Colonic mucosa (tissue), 4 donors: Measurements from ENCODE around the gene IRF6. TPM values are rescaled to one million over a fixed set of nuclear protein-coding genes. Genes with fewer than 3 reads are reported as not detected.
"Not testable (repeated sequence)": the region's sequence is repeated elsewhere in the genome, so short reads cannot be mapped to it uniquely, and the experiment has no call there.

ENCODE experiments used
- DNase-seq: peaks from one replicate; pipeline ENCODE4 v3.0.0-alpha.2; 2020
- H3K27ac ChIP-seq: fragments of 200-600 bp; one replicate; pipeline ENCODE4 v1.8.0; 2021
- H3K27me3 ChIP-seq: fragments of 200-600 bp; one replicate; pipeline ENCODE4 v1.8.0; 2021
- H3K36me3 ChIP-seq: fragments of 200-600 bp; one replicate; pipeline ENCODE4 v1.8.0; 2021
- H3K4me1 ChIP-seq: fragments of 200-600 bp; one replicate; pipeline ENCODE4 v1.8.0; 2021; ENCODE audit warnings: mild to moderate bottlenecking
- H3K4me3 ChIP-seq: fragments of 200-600 bp; one replicate; pipeline ENCODE4 v1.8.0; 2021
- H3K9ac ChIP-seq, 2 donors: one replicate each; pipeline ENCODE4 v1.7.0; 2013; ENCODE audit warnings: control low read depth in 2 of 2, low read depth in 2 of 2, low read length in 2 of 2
- H3K9me3 ChIP-seq: fragments of 200-600 bp; one replicate; pipeline ENCODE4 v1.8.0; 2021
- intact Hi-C: fragments of 100-400 bp; cut with DNase I; formaldehyde crosslinking; loops from one replicate; pipeline ENCODE4 v1.14.1; 2022
- total RNA-seq, 2 donors: library from RNA; stranded (reverse); fragmentation: NEBNext Ultra II Directional in 1 of 2; extraction: Animal tissue kit (Norgen Biotek cat#: 25700) in 1 of 2; gene quantifications; one replicate each; pipeline ENCODE4 v1.2.1, GENCODE V29; 2021
- TF ChIP-seq, protein P1 (sequence below): fragments of 200-600 bp; IDR thresholded peaks from one replicate; pipeline ENCODE4 v1.8.0; 2022; ENCODE audit warnings: antibody characterized with exemption, mild to moderate bottlenecking
- donor health status: healthy.
- donor health status: DM: no; HTN: no; CAD: no.
- donor health status: DM: no; HTN: no; CAD: no.

IRF6 gene
- total RNA-seq, 2 donors from 2014 or later, result 87.5 to 133 TPM

DNA sequence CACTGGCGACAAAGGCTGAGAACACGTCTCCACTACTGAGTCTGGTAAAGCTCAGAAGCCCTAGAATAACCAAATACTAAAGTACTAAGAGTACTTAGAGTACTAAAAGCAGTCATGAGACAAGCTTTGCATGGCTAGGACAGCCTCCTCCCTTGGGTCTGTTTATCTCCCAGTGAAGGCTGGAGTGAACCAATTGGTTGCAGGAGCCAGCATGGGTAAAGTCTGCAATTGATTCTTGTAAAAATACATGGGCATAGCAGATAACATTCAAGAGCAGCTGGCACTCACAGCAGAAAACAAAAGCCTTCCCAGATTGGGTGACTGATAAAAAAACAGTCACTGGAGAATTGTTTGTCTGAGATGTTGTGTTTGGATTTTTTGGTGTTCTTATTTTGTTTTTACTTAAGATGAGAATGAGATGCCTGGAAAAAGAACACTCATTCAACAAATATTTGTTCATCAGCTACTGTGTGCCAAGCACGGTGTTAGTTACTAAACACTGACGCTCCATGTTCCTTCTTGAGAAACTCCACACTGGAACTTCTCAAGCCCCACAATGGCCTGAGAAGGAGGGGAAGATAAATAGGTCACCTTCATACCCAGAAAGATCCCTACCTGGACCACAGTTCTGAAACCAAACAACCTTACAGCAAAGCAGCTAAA lies 3.7 kb downstream of the IRF6 start:
- no peak overlapping the region for H3K4me3 ChIP-seq
- no peaks in the 10 kb centered on the region for H3K27me3 ChIP-seq
- no peaks in the 10 kb centered on the region for H3K4me1 ChIP-seq
- no peaks in the 10 kb centered on the region for H3K36me3 ChIP-seq
- H3K9me3 ChIP-seq, result no peaks in the 10 kb centered on the region
- no peak overlapping the region for H3K9ac ChIP-seq
- no peak for DNase-seq
- intact Hi-C loops, result no loop called here
- no peak overlapping the region for H3K27ac ChIP-seq
- TF ChIP-seq, protein P1, sequence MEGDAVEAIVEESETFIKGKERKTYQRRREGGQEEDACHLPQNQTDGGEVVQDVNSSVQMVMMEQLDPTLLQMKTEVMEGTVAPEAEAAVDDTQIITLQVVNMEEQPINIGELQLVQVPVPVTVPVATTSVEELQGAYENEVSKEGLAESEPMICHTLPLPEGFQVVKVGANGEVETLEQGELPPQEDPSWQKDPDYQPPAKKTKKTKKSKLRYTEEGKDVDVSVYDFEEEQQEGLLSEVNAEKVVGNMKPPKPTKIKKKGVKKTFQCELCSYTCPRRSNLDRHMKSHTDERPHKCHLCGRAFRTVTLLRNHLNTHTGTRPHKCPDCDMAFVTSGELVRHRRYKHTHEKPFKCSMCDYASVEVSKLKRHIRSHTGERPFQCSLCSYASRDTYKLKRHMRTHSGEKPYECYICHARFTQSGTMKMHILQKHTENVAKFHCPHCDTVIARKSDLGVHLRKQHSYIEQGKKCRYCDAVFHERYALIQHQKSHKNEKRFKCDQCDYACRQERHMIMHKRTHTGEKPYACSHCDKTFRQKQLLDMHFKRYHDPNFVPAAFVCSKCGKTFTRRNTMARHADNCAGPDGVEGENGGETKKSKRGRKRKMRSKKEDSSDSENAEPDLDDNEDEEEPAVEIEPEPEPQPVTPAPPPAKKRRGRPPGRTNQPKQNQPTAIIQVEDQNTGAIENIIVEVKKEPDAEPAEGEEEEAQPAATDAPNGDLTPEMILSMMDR, result no peak

DNA sequence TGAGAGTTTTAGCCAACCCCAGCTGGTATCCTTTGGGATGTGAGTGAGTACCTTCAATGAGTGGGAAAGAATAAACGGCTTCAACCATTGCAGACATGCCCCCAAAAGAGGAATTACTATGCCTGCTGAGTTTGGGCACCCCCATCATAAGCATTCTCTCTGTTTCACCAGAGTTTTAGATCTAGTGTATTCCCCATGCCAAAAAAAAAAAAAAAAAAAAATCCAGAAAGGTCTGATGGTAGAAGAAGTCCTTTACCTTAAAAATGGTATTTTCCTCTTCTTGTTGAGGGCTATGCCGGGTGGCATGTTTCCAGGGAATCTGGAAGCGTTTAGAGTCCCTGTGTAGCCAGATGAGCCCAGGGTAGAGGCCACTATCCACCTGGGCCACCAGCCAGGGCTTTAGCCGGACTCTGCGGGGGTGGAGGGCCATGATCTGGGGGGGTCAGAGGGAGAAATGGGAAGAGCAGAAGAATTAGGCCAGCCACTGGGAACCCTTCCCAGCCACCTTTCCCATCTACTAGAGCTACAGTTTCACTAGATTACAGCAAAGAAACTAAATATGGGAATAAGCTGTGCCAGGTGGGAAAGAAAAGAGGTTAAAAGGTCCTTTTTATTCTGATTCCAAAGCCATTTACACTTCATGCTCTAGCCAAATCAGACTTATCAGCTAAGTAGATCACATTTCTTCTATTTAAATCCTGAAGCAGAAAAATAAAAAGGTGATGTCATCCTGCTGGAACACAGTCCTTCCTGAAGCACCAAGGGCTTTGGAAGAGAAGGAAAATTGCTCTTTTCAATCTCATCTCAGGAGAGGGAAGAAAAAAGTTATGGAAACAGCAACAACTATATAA lies 4.7 kb downstream of the IRF6 start:
- TF ChIP-seq, protein P1, result no peak
- no peak for DNase-seq
- Histone ChIP-seq H3K4me1 (no peaks in the 10 kb centered on the region), H3K36me3 (no peaks in the 10 kb centered on the region), H3K4me3 (no peak overlapping the region), H3K27me3 (no peaks in the 10 kb centered on the region), H3K9me3 (no peaks in the 10 kb centered on the region), H3K9ac (no peak overlapping the region), H3K27ac (no peak overlapping the region)
- intact Hi-C loops, result no loop called here

DNA sequence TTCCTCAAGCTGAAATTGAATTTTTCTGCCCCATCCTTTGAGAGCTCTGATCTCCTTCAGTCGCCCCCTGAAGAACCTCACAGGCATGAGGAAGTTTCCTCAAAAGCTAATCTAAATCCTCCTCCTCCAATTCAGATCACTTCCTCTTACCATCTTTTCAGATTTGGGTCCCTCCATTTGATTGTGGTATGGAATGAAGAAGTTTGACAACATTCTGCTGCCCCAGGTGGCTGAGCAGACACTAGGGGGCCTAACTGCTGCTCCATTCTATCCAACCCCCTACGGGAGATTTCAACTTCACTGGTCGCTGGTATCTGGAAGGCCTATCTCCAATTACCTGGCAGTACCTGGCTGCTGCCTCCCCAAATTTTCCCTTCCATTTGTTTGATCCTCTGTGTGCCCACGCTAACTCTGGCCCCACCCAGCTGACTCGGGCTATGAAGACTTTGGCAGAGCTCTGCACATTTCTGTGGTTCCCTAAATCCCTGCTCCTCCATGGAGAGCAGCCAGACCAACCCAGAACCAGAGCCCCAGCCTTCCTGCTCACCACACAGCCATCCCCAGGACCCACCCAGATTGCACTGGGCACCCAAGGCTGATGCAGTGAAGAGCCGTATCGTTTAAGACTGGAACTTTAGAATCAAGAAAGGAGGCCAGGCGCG lies 7.8 kb downstream of the IRF6 start:
- H3K9me3 ChIP-seq, result no peaks in the 10 kb centered on the region
- no peaks in the 10 kb centered on the region for H3K27me3 ChIP-seq
- H3K27ac ChIP-seq, result no peak overlapping the region
- no peaks in the 10 kb centered on the region for H3K4me1 ChIP-seq
- intact Hi-C loops, result no loop called here
- TF ChIP-seq, protein P1, result no peak
- H3K36me3 ChIP-seq, result no peaks in the 10 kb centered on the region
- H3K4me3 ChIP-seq, result no peak overlapping the region
- no peak overlapping the region for H3K9ac ChIP-seq
- DNase-seq, result no peak

DNA sequence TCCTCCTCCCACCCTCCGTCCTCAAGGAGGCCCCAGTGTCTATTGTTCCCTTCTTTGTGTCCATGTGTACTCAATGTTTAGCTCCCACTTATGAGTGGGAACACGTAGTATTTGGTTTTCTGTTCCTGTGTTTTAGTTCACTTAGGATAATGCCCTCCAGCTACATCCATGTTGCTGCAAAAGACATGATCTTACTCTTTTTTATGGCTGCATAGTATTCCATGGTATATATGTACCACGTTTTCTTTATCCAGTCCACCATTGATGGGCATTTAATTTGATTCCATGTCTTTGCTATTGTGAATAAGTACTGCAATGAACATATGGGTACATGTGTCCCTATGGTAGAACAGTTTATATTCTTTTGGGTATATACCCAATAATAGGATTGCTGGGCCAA lies 12.2 kb downstream of the IRF6 start:
- H3K4me3 ChIP-seq, H3K27ac ChIP-seq, H3K9me3 ChIP-seq, H3K4me1 ChIP-seq, H3K36me3 ChIP-seq, DNase-seq, intact Hi-C loops, H3K27me3 ChIP-seq, H3K9ac ChIP-seq: not testable (repeated sequence)

DNA sequence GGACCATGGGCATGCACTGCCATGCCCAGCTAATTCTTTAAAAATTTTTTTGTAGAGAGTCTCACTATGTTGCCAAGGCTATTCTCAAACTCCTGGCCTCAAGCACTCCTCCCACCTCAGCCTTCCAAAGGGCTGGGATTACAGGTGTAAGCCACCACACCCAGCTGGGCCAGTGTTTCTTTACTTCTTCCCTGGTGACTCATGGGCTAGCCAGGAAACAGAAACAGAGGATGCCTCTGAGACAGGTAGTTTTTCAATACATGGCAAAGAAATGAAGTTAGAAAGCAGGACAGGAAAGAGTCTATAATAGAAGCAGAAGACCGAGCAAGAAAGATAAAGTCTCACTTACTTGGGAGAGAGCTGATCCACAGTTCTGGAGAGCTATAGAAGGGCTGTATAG lies 14.0 kb downstream of the IRF6 start:
- TF ChIP-seq, protein P1, result no peak
- no peaks in the 10 kb centered on the region for H3K27me3 ChIP-seq
- H3K4me1 ChIP-seq, result peaks cover 7% of the 10 kb centered on the region
- H3K36me3 ChIP-seq, result no peaks in the 10 kb centered on the region
- no peaks in the 10 kb centered on the region for H3K9me3 ChIP-seq
- intact Hi-C loops, result no loop called here
- H3K27ac ChIP-seq, result peak overlapping the region; percentile 60
- H3K4me3 ChIP-seq, result no peak overlapping the region
- no peak overlapping the region for H3K9ac ChIP-seq
- DNase-seq, result peak; percentile 75
